GM12864 (cell line): Measurements from ENCODE around the gene ZNG1F.
"Not testable (repeated sequence)": the region's sequence is repeated elsewhere in the genome, so short reads cannot be mapped to it uniquely, and the experiment has no call there.

Experiments used
- DNase-seq: peaks from one replicate; pipeline ENCODE4 v3.0.0-alpha.2; 2011; ENCODE audit warnings: low read depth
- H3K4me3 ChIP-seq: 2 replicates; pipeline ENCODE4 v1.5.1; 2011; ENCODE audit warnings: mild to moderate bottlenecking, low read depth, low read length, control low read depth

Gene ZNG1F

DNA sequence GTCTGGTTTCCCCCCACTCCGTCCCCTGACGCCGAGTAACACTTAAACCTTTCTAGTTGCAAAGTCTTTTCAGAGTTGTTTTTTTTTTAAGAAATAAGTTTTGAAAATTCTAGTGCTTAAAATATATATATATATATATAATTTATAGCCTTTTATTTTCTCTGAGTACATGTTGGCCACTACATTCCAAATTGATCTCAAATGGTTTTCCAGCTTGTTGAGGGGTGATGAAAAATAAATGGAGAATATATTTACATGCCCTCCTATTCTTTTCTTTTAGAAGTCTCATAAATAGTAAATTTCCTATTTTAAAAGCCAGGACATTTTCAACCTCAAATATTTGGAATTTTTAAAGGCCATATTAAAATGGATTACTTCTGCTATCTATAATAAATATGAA lies 63.2 kb downstream of the ZNG1F start:
- not testable (repeated sequence) for DNase-seq, H3K4me3 ChIP-seq

DNA sequence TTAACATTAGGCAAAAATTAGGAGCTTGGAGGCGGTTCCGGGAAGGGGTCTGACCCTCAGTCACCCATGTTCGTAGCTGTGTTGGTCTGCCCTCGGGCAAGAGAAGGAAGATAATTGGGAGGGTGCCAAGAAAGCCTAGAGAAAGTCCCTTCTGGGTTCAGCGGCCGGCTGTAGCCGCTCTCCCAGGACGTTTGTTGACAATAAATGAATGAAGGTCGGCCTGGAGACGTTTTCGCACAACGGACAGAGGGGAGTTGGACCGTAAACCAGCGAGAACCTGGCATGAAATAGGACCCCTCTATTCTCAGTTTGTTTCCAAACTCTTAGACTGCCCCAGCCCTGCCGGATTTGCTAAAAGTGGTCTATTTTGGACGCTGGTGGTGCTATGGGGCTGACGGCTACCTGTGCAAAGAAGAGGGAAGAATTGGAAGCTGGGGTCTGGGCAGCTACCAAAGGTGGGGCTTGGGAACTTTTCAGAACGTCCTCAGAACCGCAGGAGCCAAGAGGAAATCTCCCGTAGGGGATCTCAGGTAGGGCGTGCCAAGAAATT lies 63.9 kb downstream of the ZNG1F start:
- H3K4me3 ChIP-seq, DNase-seq: not testable (repeated sequence)

DNA sequence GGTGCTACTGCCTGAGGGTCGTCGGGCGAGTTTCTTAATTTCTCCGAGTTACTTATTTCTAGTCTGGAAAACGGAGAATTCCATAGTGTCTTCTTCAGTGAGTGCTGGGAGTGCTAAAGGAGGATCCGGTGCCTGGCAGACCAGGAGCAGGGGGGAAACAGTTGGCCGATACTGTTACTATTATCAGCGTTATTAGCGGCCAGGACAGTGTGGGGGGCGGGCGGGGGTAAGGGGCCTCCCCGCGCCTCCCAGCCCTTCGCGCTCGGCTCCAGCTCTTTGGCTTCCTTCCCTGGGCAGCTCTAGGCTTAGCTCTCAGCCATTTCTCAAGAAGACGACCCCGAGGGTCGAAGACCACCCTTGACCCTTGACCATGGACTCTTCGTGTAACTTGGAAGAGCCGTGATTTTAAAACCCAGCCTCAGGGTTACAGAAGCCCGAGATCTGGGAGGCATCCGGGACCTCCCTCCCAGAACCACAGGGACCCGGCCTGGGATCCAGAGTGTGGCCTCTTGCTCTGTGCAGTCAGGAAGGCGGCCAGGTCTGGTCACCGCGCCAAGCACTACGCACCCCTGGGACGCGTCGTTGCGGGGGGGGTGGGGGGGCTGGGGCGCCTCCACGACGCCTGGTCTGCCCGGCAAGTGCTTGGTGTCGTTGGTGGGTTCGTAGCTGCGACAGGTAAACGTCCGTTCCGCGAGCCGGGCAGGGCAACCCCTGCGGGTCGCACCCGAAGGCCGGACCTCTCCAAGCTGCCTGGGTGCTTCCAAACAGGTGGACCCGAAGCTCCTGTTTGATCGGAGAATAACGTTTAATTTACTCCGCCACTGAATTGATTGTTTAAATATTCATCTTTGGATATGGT lies 64.6 kb downstream of the ZNG1F start:
- DNase-seq, H3K4me3 ChIP-seq: not testable (repeated sequence)

- H3K4me3 ChIP-seq = not testable (repeated sequence)
Measured at GRCh38 chr9:41123812-41124211, 65.3 kb downstream of the ZNG1F start.

GRCh38 chr9:41123396-41123795 lies 65.7 kb downstream of the ZNG1F start:
- not testable (repeated sequence) for H3K4me3 ChIP-seq, DNase-seq

More at GRCh38 chr9:41123812-41124211, 65.3 kb downstream of the ZNG1F start:
- DNase-seq = not testable (repeated sequence)

DNA sequence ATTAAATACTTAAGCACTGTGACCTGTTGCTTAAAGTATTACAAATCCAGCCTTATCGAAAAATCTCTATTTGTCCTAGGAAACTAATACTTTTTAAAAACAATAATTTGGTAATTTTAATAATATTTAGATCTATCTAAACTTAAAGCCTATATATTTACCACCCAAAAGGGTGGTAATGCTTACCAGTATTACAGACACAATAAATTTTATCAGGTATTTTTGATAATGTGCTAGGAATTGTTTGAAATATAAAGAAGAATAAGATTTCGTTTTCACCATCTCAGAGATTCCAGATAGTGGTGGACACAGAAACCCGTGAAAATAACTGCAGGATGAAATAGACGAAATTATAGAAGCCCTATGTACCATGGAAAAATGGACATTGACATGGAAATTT lies 68.4 kb downstream of the ZNG1F start:
- not testable (repeated sequence) for DNase-seq, H3K4me3 ChIP-seq

DNA sequence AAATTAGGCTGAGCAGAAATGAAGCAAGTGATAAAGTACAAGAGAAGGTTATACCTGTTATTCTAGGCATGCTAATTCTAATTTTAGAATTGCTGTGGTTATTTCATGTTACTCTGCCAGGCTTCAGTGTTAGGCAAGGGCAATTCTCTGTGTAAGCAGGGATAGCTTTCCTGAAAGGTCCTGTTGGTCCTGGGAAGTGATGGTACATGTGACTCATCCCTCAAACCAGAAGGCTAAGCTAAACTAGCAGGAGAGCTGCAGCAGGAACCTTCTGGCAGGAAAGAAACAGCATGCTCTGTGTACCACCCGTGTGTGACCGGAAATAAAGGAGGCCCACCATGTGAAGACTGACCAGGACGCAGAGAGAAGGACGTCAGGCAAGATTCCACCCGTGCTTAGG lies 69.4 kb downstream of the ZNG1F start:
- not testable (repeated sequence) for H3K4me3 ChIP-seq, DNase-seq

GRCh38 chr9:41119311-41119710 lies 69.8 kb downstream of the ZNG1F start:
- DNase-seq = not testable (repeated sequence)

GRCh38 chr9:41113348-41113747 lies 75.8 kb downstream of the ZNG1F start:
- H3K4me3 ChIP-seq, DNase-seq: not testable (repeated sequence)

More at GRCh38 chr9:41119311-41119710, 69.8 kb downstream of the ZNG1F start:
- H3K4me3 ChIP-seq = not testable (repeated sequence)

- not testable (repeated sequence) for DNase-seq, H3K4me3 ChIP-seq
Measured at GRCh38 chr9:41111414-41111813, 77.7 kb downstream of the ZNG1F start.

- DNase-seq = not testable (repeated sequence)
Measured at GRCh38 chr9:41110913-41111312, 78.2 kb downstream of the ZNG1F start.

GRCh38 chr9:41109253-41109652 lies 79.9 kb downstream of the ZNG1F start:
- DNase-seq, H3K4me3 ChIP-seq: not testable (repeated sequence)

More at GRCh38 chr9:41110913-41111312, 78.2 kb downstream of the ZNG1F start:
- H3K4me3 ChIP-seq = not testable (repeated sequence)

DNA sequence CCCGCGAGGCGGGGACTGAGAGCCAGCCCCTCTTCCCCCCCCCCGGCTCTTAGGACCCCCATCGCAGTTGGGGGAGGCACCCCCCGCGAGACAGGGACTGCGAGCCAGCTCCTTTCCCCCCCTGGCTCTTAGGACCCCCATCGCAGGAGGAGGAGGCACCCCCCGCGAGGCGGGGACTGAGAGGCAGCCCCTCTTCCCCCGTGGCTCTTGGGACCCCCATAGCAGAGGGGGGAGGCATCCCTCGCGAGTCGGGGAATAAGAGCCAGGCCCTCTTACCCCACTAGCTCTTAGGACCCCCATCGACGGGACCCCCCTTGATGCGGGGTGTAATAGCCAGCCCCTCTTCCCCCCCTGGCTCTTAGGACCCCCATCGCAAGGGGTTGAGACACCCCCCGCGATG lies 80.3 kb downstream of the ZNG1F start:
- H3K4me3 ChIP-seq, DNase-seq: not testable (repeated sequence)

GRCh38 chr9:41106472-41107116 lies 82.5 kb downstream of the ZNG1F start:
- not testable (repeated sequence) for H3K4me3 ChIP-seq, DNase-seq

- H3K4me3 ChIP-seq, DNase-seq: not testable (repeated sequence)
Measured at GRCh38 chr9:41105557-41106253, 83.4 kb downstream of the ZNG1F start.

GRCh38 chr9:41104542-41104941 lies 84.6 kb downstream of the ZNG1F start:
- not testable (repeated sequence) for H3K4me3 ChIP-seq, DNase-seq

GRCh38 chr9:41100508-41100907 lies 88.6 kb downstream of the ZNG1F start:
- not testable (repeated sequence) for H3K4me3 ChIP-seq, DNase-seq

DNA sequence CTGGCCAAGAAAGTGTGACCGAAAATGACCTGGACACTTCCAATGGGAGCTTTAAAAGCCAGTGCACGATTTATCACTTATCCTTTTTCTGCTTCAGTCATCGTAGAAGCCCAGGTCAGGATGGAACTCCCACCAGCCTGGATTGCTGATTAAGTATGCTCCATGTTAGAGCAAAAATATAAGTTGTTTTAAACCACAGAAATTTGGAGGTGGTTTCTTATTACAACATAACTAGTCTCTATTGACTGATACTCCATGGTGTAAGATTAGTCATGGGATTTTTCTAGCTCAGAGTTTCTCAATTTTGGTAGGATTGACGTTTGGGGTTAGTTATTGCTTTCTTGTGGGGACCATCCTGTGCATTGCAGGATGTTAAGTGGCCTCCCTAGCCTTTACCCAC lies 90.4 kb downstream of the ZNG1F start:
- not testable (repeated sequence) for DNase-seq, H3K4me3 ChIP-seq

DNA sequence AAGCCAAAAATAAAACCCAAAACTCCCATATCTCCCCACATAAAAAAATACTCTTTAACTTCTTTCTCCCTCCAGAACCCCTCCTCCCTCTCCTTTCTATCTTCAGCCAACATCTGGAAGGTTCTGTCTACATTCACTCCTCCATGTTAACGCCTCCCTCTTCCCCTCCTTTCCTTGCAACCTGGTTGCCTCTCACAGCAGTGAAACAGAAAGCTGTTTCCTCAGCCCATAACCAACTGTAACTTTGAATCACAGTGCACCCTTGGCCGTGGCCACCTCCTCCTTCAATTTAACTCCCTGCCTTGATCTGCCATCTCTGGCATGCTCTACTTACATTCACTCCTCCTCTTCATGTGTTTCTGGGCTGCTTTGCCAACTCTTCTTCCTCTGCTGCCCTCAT lies 94.1 kb downstream of the ZNG1F start:
- not testable (repeated sequence) for H3K4me3 ChIP-seq, DNase-seq
